PC-9 (cell line): ENCODE results near the gene C1orf159. TPM values are rescaled to one million over a fixed set of nuclear protein-coding genes. Genes with fewer than 3 reads are reported as not detected.

Source experiments
- BruUV-seq: library from RNA; stranded (reverse); fragments of 400-500 nt; replicated peaks from 2 replicates; lab custom pipeline; 2021; lab: Mats Ljungman, UMichigan
- CTCF ChIA-PET: fragments of 300-600 bp; sonication (Branson Sonifier 250); formaldehyde crosslinking; loops from one replicate; lab custom pipeline; 2022; ENCODE audit warnings: antibody characterized with exemption; lab: Charles Lee
- POLR2A ChIA-PET: fragments of 300-600 bp; sonication (Branson Sonifier 250); formaldehyde crosslinking; loops from one replicate; lab custom pipeline; 2022; ENCODE audit warnings: antibody characterized with exemption; ENCODE audit not compliant: unreplicated experiment; lab: Charles Lee
- DNase-seq, 2 experiments: peaks; one replicate each; pipeline versions ENCODE4 v3.0.0 to v3.0.0-alpha.2; 2015 to 2022; ENCODE audit warnings: mixed read lengths in 1 of 2
- H2AFZ ChIP-seq: fragments of 200-600 bp; sonication (generic); 2 replicates; pipeline ENCODE4 v1.8.1; 2017; ENCODE audit warnings: antibody characterized with exemption
- H3F3A ChIP-seq: fragments of 200-600 bp; sonication (generic); 2 replicates; pipeline ENCODE4 v1.8.1; 2017; ENCODE audit warnings: antibody characterized with exemption, mild to moderate bottlenecking, low read depth; ENCODE audit not compliant: insufficient read depth
- H3K27ac ChIP-seq: fragments of 200-600 bp; sonication (generic); 2 replicates; pipeline ENCODE4 v1.6.1; 2016; ENCODE audit warnings: mixed run types
- H3K27me3 ChIP-seq: fragments of 200-600 bp; sonication (generic); 2 replicates; pipeline ENCODE4 v1.6.1; 2016; ENCODE audit warnings: low read depth, mixed run types; ENCODE audit not compliant: insufficient read depth
- H3K36me3 ChIP-seq: fragments of 200-600 bp; sonication (generic); 2 replicates; pipeline ENCODE4 v1.6.1; 2016; ENCODE audit warnings: low read depth, mixed run types
- H3K4me1 ChIP-seq: fragments of 200-600 bp; sonication (generic); replicated peaks from 2 replicates; pipeline ENCODE4 v1.6.1; 2016; ENCODE audit warnings: mixed run types; ENCODE audit not compliant: insufficient read depth
- H3K4me2 ChIP-seq: fragments of 200-600 bp; sonication (generic); 2 replicates; pipeline ENCODE4 v1.6.1; 2017; ENCODE audit warnings: mixed run types
- H3K4me3 ChIP-seq: fragments of 200-600 bp; sonication (generic); 2 replicates; pipeline ENCODE4 v1.6.1; 2016; ENCODE audit warnings: mixed run types
- H3K79me2 ChIP-seq: fragments of 200-600 bp; sonication (generic); 2 replicates; pipeline ENCODE4 v1.6.1; 2017; ENCODE audit warnings: low read depth, mixed run types
- H3K9me2 ChIP-seq: fragments of 200-600 bp; sonication (generic); 2 replicates; pipeline ENCODE4 v1.8.1; 2017; ENCODE audit warnings: mild to moderate bottlenecking; ENCODE audit not compliant: insufficient read depth
- H3K9me3 ChIP-seq: fragments of 200-600 bp; sonication (generic); 2 replicates; pipeline ENCODE4 v1.8.1; 2016; ENCODE audit warnings: low read depth; ENCODE audit not compliant: insufficient read depth
- H4K20me1 ChIP-seq: fragments of 200-600 bp; sonication (generic); 2 replicates; pipeline ENCODE4 v1.8.1; 2017; ENCODE audit not compliant: insufficient read depth
- CTCF ChIP-seq: fragments of 200-600 bp; sonication (generic); conservative IDR thresholded peaks from 2 replicates; pipeline ENCODE4 v1.6.1; 2017; ENCODE audit warnings: mixed run types, antibody characterized with exemption, mild to moderate bottlenecking, moderate library complexity
- EZH2 ChIP-seq: fragments of 200-600 bp; sonication (generic); IDR thresholded peaks from 2 replicates; pipeline ENCODE4 v1.8.0; 2017; ENCODE audit warnings: antibody characterized with exemption, low read depth
- intact Hi-C: fragments of 100-400 bp; cut with micrococcal nuclease; formaldehyde crosslinking; loops from one replicate; pipeline ENCODE4 v1.10.0; 2022; ENCODE audit not compliant: unreplicated experiment
- total RNA-seq: library from RNA; stranded (reverse); gene quantifications from 2 replicates; pipeline ENCODE4 v1.2.3, GENCODE V29; 2021

C1orf159 gene
- total RNA-seq, 1 experiment from 2014 or later, result 31.1 TPM

GRCh38 chr1:1062348-1063163 lies 53.3 kb downstream of the C1orf159 start:
- Histone ChIP-seq H3K27me3 (no peaks in the 10 kb centered on the region), H3K79me2 (0 out of 2 replicates have a peak, but pooled peaks cover 3% of the 10 kb centered on the region), H3K9me2 (no peaks in the 10 kb centered on the region), H3K9me3 (no peaks in the 10 kb centered on the region), H3K4me2 (peak overlapping the region; percentile 80; the same call in 1 of the 2 replicates), H3K36me3 (no peaks in the 10 kb centered on the region), H3K4me1 (peaks cover 41% of the 10 kb centered on the region), H4K20me1 (no peaks in the 10 kb centered on the region), H3K4me3 (no peak overlapping the region), H3K27ac (no peak overlapping the region), H3F3A (peaks cover 44% of the 10 kb centered on the region), H2AFZ (no peak overlapping the region)
- ChIA-PET POLR2A (no interaction called here), CTCF (interaction anchor here (0.9 kb wide), 1 partner anchor 50 kb away, joined by 3 read pairs; the partner anchor contains the start of gene ISG15)
- BruUV-seq, result no TSS peak
- DNase-seq, result no peak
- intact Hi-C loops, result loop anchor here (1.0 kb wide), 1 partner anchor 78 kb away; no protein-coding TSS in a partner anchor
- TF ChIP-seq EZH2, result no peak
- TF ChIP-seq CTCF, result no peak

- no peak overlapping the region for H2AFZ ChIP-seq
- BruUV-seq, result no TSS peak
- H3K9me2 ChIP-seq, result no peaks in the 10 kb centered on the region
- H3K4me1 ChIP-seq, result peaks cover 38% of the 10 kb centered on the region
- CTCF ChIA-PET, result no interaction called here
- no peaks in the 10 kb centered on the region for H3K36me3 ChIP-seq
- POLR2A ChIA-PET, result no interaction called here
- no peak for DNase-seq
- no peaks in the 10 kb centered on the region for H3K9me3 ChIP-seq
- intact Hi-C loops, result no loop called here
- H3F3A ChIP-seq, result peaks cover 44% of the 10 kb centered on the region
- no peaks in the 10 kb centered on the region for H3K79me2 ChIP-seq
- H3K27ac ChIP-seq, result no peak overlapping the region
- no peak overlapping the region for H3K4me2 ChIP-seq
- no peaks in the 10 kb centered on the region for H4K20me1 ChIP-seq
- H3K27me3 ChIP-seq, result no peaks in the 10 kb centered on the region
- H3K4me3 ChIP-seq, result no peak overlapping the region
- TF ChIP-seq CTCF (no peak), EZH2 (no peak)
Observed at GRCh38 chr1:1061682-1062345, 54.1 kb downstream of the C1orf159 start.

GRCh38 chr1:1060281-1061000 lies 55.4 kb downstream of the C1orf159 start:
- no peak overlapping the region for H3K27ac ChIP-seq
- H3K4me3 ChIP-seq, result peak overlapping the region; percentile 79; the same call in 1 of the 2 replicates
- no peaks in the 10 kb centered on the region for H3K9me2 ChIP-seq
- BruUV-seq, result no TSS peak
- no peaks in the 10 kb centered on the region for H3K36me3 ChIP-seq
- TF ChIP-seq EZH2 (no peak), CTCF (no peak)
- DNase-seq, result no peak
- H3K79me2 ChIP-seq, result no peaks in the 10 kb centered on the region
- H3K9me3 ChIP-seq, result no peaks in the 10 kb centered on the region
- no peaks in the 10 kb centered on the region; the same call in 1 of the 2 replicates for H4K20me1 ChIP-seq
- no peak overlapping the region for H2AFZ ChIP-seq
- no peaks in the 10 kb centered on the region for H3K27me3 ChIP-seq
- peaks cover 37% of the 10 kb centered on the region for H3K4me1 ChIP-seq
- peak overlapping the region; percentile 96 for H3K4me2 ChIP-seq
- peaks cover 37% of the 10 kb centered on the region for H3F3A ChIP-seq
- ChIA-PET POLR2A (no interaction called here), CTCF (interaction anchor here (0.7 kb wide), 1 partner anchor 302 kb away, joined by 4 read pairs; no protein-coding TSS in a partner anchor)
- intact Hi-C loops, result no loop called here
